Astrocyte (in vitro differentiated cells and primary cell): Measurements from ENCODE around the gene EXOSC5.

Experiments
- CTCF ChIP-seq: IDR thresholded peaks from 2 replicates; pipeline ENCODE4 v1.5.1; 2011; ENCODE audit warnings: low read depth, mild to moderate bottlenecking, inconsistent platforms, low read length, moderate library complexity; ENCODE audit not compliant: insufficient read depth
- EZH2 ChIP-seq: IDR thresholded peaks from 2 replicates; pipeline ENCODE4 v1.6.1; 2012; ENCODE audit warnings: mild to moderate bottlenecking, low read length, inconsistent platforms; ENCODE audit not compliant: insufficient read depth

GRCh38 chr19:41353466-41354342, 43.5 kb downstream of the EXOSC5 start, which contains the start of gene TGFB1:
- peak; percentile 54 for TF ChIP-seq CTCF
- TF ChIP-seq EZH2, result no peak
